Kidney epithelial cell (primary cell): ENCODE results near the gene DAPK1. TPM values are rescaled to one million over a fixed set of nuclear protein-coding genes. Genes with fewer than 3 reads are reported as not detected.

Experiments used
- DNase-seq: peaks from one replicate; pipeline ENCODE4 v3.0.0-alpha.2; 2010; ENCODE audit warnings: low read depth
- H3K27me3 ChIP-seq: 2 replicates; pipeline ENCODE4 v1.6.0; 2011; ENCODE audit warnings: low read length; ENCODE audit not compliant: control insufficient read depth, insufficient read depth
- H3K36me3 ChIP-seq: 2 replicates; pipeline ENCODE4 v1.5.1; 2011; ENCODE audit warnings: low read length; ENCODE audit not compliant: control insufficient read depth, insufficient read depth
- H3K4me3 ChIP-seq: 2 replicates; pipeline ENCODE4 v1.5.1; 2011; ENCODE audit warnings: low read depth, mild to moderate bottlenecking, control low read depth, low read length
- total RNA-seq: library from RNA; depleted of rRNA; stranded (reverse); fragments of >200 nt; gene quantifications from 2 replicates; pipeline ENCODE4 v1.2.3, GENCODE V29; 2015
- TF ChIP-seq, protein P1 (sequence below): IDR thresholded peaks from 2 replicates; pipeline ENCODE4 v1.5.1; 2011; ENCODE audit warnings: mild to moderate bottlenecking, moderate library complexity, low read length, control low read depth, inconsistent platforms; ENCODE audit not compliant: insufficient read depth, poor library complexity, severe bottlenecking

DAPK1 gene
- total RNA-seq, 1 donor from 2014 or later, result 23.5 TPM

DNA sequence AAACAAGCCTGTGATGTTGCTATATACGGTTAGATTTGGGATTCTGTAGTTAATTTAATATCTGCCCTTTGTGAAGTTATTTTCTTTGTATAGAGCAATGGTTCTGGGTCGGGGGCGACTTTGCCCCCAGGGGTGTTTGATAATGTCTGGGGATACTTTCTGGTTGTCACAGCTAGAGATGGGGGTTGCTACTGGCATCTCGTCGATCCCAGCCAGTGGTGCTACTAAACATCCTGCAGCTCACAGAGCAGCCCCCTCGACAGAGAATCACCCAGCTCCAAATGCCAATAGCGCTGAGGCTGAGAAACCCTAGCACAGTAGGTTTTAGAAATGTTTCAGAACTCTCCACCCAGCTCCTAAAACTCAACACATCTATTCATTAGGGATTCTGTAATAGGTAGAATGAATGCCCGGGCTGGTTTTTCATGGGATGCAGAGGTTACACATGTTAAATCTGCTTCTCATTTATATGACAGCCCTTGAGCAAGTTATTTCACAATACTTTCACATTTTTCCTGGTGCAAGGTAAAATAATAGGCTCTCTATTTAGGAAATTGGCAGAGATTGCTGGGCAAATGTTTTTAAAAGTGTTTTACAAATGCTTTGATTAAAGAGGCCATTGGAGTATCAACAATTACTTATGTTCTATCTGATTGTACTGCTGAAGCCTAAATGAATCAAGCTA is 153.1 kb downstream of the DAPK1 start:
- DNase-seq, result no peak
- TF ChIP-seq, protein P1, sequence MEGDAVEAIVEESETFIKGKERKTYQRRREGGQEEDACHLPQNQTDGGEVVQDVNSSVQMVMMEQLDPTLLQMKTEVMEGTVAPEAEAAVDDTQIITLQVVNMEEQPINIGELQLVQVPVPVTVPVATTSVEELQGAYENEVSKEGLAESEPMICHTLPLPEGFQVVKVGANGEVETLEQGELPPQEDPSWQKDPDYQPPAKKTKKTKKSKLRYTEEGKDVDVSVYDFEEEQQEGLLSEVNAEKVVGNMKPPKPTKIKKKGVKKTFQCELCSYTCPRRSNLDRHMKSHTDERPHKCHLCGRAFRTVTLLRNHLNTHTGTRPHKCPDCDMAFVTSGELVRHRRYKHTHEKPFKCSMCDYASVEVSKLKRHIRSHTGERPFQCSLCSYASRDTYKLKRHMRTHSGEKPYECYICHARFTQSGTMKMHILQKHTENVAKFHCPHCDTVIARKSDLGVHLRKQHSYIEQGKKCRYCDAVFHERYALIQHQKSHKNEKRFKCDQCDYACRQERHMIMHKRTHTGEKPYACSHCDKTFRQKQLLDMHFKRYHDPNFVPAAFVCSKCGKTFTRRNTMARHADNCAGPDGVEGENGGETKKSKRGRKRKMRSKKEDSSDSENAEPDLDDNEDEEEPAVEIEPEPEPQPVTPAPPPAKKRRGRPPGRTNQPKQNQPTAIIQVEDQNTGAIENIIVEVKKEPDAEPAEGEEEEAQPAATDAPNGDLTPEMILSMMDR, result no peak
- Histone ChIP-seq H3K36me3 (no peaks in the 10 kb centered on the region), H3K4me3 (no peak overlapping the region), H3K27me3 (no peaks in the 10 kb centered on the region)

- DNase-seq, result no peak
- TF ChIP-seq, protein P1, result no peak
- no peaks in the 10 kb centered on the region for H3K36me3 ChIP-seq
- no peak overlapping the region for H3K4me3 ChIP-seq
- no peaks in the 10 kb centered on the region for H3K27me3 ChIP-seq
Measured at GRCh38 chr9:87651431-87651830, 153.8 kb downstream of the DAPK1 start.

DNA sequence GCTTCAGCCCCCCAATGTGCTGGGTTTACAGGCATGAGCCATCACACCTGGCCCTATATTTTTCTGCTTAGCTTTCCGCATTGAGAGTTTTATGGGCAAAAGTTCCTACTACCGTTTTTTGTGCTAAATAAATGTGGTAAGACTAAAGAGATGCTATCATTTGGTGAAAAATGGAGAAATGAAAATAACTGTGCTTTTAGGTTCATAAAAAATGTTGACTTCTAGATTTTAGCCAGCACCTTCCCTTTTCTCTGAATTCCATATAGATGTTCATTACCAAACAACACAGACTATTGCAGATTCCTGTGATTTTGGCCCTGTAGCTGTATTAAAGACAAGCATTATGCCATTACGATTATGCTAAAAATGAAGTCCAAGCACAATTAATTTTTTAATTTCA is 156.3 kb downstream of the DAPK1 start:
- no peak overlapping the region for H3K4me3 ChIP-seq
- H3K27me3 ChIP-seq, result no peaks in the 10 kb centered on the region
- TF ChIP-seq, protein P1, result no peak
- H3K36me3 ChIP-seq, result no peaks in the 10 kb centered on the region
- no peak for DNase-seq

DNA sequence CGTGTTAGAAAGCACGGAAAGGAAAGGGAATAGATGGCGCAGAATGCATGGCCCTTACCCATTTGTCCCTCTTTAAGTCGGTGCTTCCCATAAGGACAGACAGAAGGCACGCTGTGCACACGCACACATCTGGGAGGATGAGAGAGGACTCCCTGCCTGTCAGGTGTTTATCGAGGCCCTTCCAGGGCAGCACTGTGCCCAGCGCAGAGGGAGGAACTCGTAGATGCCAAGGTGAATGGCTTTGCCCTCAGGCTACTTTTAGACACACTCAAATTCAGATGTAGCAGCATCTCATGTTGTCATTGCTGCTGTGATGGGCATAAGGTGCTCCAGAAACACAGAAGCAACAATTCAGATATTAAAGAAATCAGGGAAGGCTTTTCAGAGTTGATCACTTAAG is 158.1 kb downstream of the DAPK1 start:
- DNase-seq, result no peak
- H3K27me3 ChIP-seq, result no peaks in the 10 kb centered on the region
- TF ChIP-seq, protein P1, result no peak
- H3K36me3 ChIP-seq, result no peaks in the 10 kb centered on the region
- no peak overlapping the region for H3K4me3 ChIP-seq

DNA sequence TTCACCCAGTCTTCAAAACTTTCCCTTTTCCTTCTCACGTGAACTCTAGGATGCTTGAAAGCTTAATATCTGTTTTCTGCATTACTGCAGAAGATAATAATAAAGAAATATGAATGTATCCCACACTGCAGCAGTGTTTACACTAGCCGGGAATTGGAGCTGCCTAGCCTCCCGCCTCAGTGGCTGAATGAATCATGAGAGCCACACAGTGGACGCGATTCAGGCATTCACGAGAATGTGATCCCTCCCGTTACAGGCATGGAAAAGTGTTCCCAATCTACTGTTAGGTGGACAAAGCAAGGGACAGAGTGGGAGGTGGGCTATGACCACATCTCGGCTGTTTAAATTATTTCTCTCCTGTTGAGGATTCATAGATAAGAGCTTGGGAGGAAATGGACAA is 158.8 kb downstream of the DAPK1 start:
- no peak for DNase-seq
- Histone ChIP-seq H3K36me3 (no peaks in the 10 kb centered on the region), H3K27me3 (no peaks in the 10 kb centered on the region), H3K4me3 (no peak overlapping the region)
- TF ChIP-seq, protein P1, result peak; percentile 6

GRCh38 chr9:87657190-87657589 is 159.5 kb downstream of the DAPK1 start:
- DNase-seq, result no peak
- no peak overlapping the region for H3K4me3 ChIP-seq
- TF ChIP-seq, protein P1, result no peak
- H3K27me3 ChIP-seq, result no peaks in the 10 kb centered on the region
- H3K36me3 ChIP-seq, result no peaks in the 10 kb centered on the region
